NB4 (cell line): ENCODE measurements around the gene CLDN22.
"Not testable (repeated sequence)": the region's sequence is repeated elsewhere in the genome, so short reads cannot be mapped to it uniquely, and the experiment has no call there.

Experiments used
- DNase-seq: peaks from one replicate; pipeline ENCODE4 v3.0.0; 2010; ENCODE audit warnings: low read depth
- H3K4me3 ChIP-seq: one replicate; pipeline ENCODE4 v1.5.1; 2011; ENCODE audit warnings: mild to moderate bottlenecking, low read depth, low read length, moderate library complexity
- CTCF ChIP-seq: IDR thresholded peaks from one replicate; pipeline ENCODE4 v1.5.1; 2012; ENCODE audit warnings: low read depth, low read length
- MYC ChIP-seq: IDR thresholded peaks from 2 replicates; pipeline ENCODE4 v1.6.1; 2011; ENCODE audit warnings: low read depth, low read length
- POLR2A ChIP-seq: IDR thresholded peaks from 2 replicates; pipeline ENCODE4 v1.6.1; 2011; ENCODE audit warnings: mild to moderate bottlenecking; ENCODE audit not compliant: insufficient read length; ENCODE audit errors: extremely low read depth
- TF ChIP-seq, protein P1 (sequence below): IDR thresholded peaks from 2 replicates; pipeline ENCODE4 v1.6.1; 2011; ENCODE audit warnings: low read depth, low read length

CLDN22 gene

GRCh38 chr4:183324619-183325018 lies 4.5 kb upstream of the CLDN22 start:
- H3K4me3 ChIP-seq = no peak overlapping the region
- TF ChIP-seq CTCF = no peak
- no peak for TF ChIP-seq MYC
- TF ChIP-seq, protein P1, sequence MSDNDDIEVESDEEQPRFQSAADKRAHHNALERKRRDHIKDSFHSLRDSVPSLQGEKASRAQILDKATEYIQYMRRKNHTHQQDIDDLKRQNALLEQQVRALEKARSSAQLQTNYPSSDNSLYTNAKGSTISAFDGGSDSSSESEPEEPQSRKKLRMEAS = no peak
- no peak for TF ChIP-seq POLR2A
- no peak for DNase-seq

DNA sequence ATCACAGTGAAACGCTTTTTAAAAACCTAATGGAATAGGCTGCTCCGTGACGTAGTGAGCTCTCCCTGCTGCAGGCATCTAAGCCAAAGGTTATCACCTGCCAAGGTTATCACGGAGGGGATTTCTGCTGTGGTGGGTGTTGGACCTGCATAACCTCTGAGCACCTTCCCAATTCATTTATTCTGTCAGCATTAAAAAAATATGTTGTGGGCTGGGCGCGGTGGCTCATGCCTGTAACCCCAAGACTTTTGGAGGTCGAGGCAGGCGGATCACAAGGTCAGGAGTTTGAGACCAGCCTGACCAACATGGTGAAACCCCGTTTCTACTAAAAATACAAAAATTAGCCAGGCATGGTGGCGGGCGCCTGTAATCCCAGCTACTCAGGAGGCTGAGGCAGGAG lies 4.0 kb upstream of the CLDN22 start:
- not testable (repeated sequence) for H3K4me3 ChIP-seq, DNase-seq

GRCh38 chr4:183323295-183323694 lies 3.2 kb upstream of the CLDN22 start:
- DNase-seq = no peak
- TF ChIP-seq, protein P1 = no peak
- TF ChIP-seq POLR2A (no peak), MYC (no peak), CTCF (no peak)
- no peak overlapping the region for H3K4me3 ChIP-seq

DNA sequence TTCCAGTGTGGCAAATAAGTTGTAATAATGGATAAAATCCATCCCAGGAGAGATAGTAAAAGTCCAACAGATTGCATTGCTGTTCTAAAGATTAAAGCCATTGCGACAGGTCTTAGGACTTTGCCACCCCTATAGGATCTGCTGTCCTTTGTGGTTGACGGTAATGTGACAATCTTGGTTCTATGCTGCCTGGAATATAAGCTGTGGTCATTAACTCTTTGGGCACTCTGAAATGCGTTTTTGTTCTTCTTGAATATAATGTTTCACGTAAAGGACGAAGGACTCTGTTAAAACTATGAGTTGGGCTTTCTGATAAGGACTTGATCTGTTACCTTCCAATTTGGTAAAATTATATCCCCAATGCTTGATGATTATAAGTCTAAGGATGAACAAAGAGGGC lies 2.2 kb upstream of the CLDN22 start, which contains the start of gene CLDN24:
Gene CLDN24, minus strand, starts transcription at position 101 of the 400 bp plus-strand sequence. Its CDS starts 0 bp downstream, at position 101.
- no peak for TF ChIP-seq POLR2A
- no peak for TF ChIP-seq MYC
- TF ChIP-seq CTCF = no peak
- TF ChIP-seq, protein P1 = no peak
- no peak for DNase-seq
- no peak within 1 kb of the TSS for H3K4me3 ChIP-seq

- TF ChIP-seq, protein P1 = no peak
- TF ChIP-seq MYC = no peak
- TF ChIP-seq POLR2A = no peak
- no peak for TF ChIP-seq CTCF
- no peak for DNase-seq
- no peak overlapping the region for H3K4me3 ChIP-seq
Observed at GRCh38 chr4:183321516-183321915, 1.4 kb upstream of the CLDN22 start.

DNA sequence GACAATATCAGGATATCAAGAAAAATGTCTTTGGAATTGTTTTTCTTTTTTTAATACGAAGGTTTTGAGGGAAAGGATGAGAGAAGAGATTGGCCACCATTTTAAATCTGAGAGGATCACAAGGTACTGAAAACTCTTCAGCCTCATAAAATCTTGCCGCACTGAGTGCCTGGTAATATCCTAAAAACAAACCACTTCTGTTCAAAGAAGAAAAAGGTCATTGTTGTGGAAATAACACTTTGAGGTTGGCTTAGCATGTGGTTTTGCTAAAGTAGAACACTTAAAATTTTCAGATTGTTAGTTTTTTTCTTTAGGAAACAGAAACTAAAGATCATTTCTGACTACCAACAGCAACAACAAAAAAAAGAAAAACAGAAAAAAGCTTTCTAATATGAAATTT lies 1.0 kb upstream of the CLDN22 start:
- TF ChIP-seq CTCF (no peak), POLR2A (no peak), MYC (no peak)
- TF ChIP-seq, protein P1 = no peak
- H3K4me3 ChIP-seq = no peak overlapping the region
- DNase-seq = no peak
